Astrocyte of the spinal cord (primary cell): ENCODE results near the gene SDSL.

Experiments used
- DNase-seq: peaks from one replicate; pipeline ENCODE4 v3.0.0; 2011; ENCODE audit warnings: low read depth, low spot score
- H3K4me3 ChIP-seq: 2 replicates; pipeline ENCODE4 v1.5.1; 2011; ENCODE audit warnings: low read depth, mild to moderate bottlenecking, low read length, moderate library complexity
- CTCF ChIP-seq: IDR thresholded peaks from 2 replicates; pipeline ENCODE4 v1.5.1; 2012; ENCODE audit warnings: low read depth, mild to moderate bottlenecking, low read length, inconsistent platforms
- in situ Hi-C: cut with HindIII; loops from 2 replicates; pipeline ENCODE4 v1.10.0; 2017; ENCODE audit warnings: low sequenced_read_pairs

Gene SDSL

GRCh38 chr12:113390064-113391043 lies 31.8 kb upstream of the SDSL start:
- H3K4me3 ChIP-seq: no peak overlapping the region
- no peak for TF ChIP-seq CTCF
- in situ Hi-C loops: no loop called here
- no peak for DNase-seq

GRCh38 chr12:113391145-113391544 lies 31.0 kb upstream of the SDSL start:
- in situ Hi-C loops: no loop called here

GRCh38 chr12:113391650-113392337 lies 30.4 kb upstream of the SDSL start:
- DNase-seq: no peak
- TF ChIP-seq CTCF: no peak
- in situ Hi-C loops: no loop called here
- no peak overlapping the region for H3K4me3 ChIP-seq

More at GRCh38 chr12:113391145-113391544, 31.0 kb upstream of the SDSL start:
- DNase-seq: no peak
- no peak overlapping the region for H3K4me3 ChIP-seq
- no peak for TF ChIP-seq CTCF

GRCh38 chr12:113392520-113392919 lies 29.7 kb upstream of the SDSL start:
- TF ChIP-seq CTCF: no peak
- no peak overlapping the region for H3K4me3 ChIP-seq
- DNase-seq: no peak
- in situ Hi-C loops: no loop called here

- in situ Hi-C loops: no loop called here
- no peak overlapping the region for H3K4me3 ChIP-seq
- no peak for DNase-seq
- no peak for TF ChIP-seq CTCF
Observed at GRCh38 chr12:113392988-113393579, 29.1 kb upstream of the SDSL start.

GRCh38 chr12:113393749-113394148 lies 28.4 kb upstream of the SDSL start:
- DNase-seq: no peak
- no peak overlapping the region for H3K4me3 ChIP-seq
- no peak for TF ChIP-seq CTCF
- in situ Hi-C loops: no loop called here
